Stimulated activated CD4-positive, alpha-beta T cell treated with anti-CD3 and anti-CD28 coated beads, Interleukin-12 subunit alpha, Interleukin-12 subunit beta, amount 100 ng/mL, for 24 hours (primary cell): ENCODE data around the gene MRPL57.
A peak's percentile ranks its signal among the peaks of the same experiment; 100 is the strongest.
"Not testable (repeated sequence)": the region's sequence is repeated elsewhere in the genome, so short reads cannot be mapped to it uniquely, and the experiment has no call there.

Source experiments
- DNase-seq, 2 experiments: peaks; one replicate each; pipeline ENCODE4 v3.0.0-alpha.2; 2020; ENCODE audit warnings: low read depth in 2 of 2

MRPL57 gene

GRCh38 chr13:21176215-21176981 is at the start of gene MRPL57, which contains the start of gene SKA3:
MRPL57 (plus strand) TSS chr13:21176658; CDS start chr13:21176917, 259 bp downstream.
SKA3 (minus strand) TSS chr13:21176552; CDS start chr13:21176477, 75 bp downstream.
- peak; percentile 87 to 90 for DNase-seq

GRCh38 chr13:21130116-21130515 is 46.3 kb upstream of the MRPL57 start:
- no peak for DNase-seq

GRCh38 chr13:21133077-21133476 is 43.4 kb upstream of the MRPL57 start:
- no peak for DNase-seq

GRCh38 chr13:21134475-21134874 is 42.0 kb upstream of the MRPL57 start:
- DNase-seq = no peak

GRCh38 chr13:21135833-21136232 is 40.6 kb upstream of the MRPL57 start:
- not testable (repeated sequence) for DNase-seq

- no peak for DNase-seq
Measured at GRCh38 chr13:21137696-21138095, 38.8 kb upstream of the MRPL57 start.

GRCh38 chr13:21138561-21138960 is 37.9 kb upstream of the MRPL57 start:
- no peak for DNase-seq

GRCh38 chr13:21139374-21139773 is 37.1 kb upstream of the MRPL57 start:
- DNase-seq = no peak

GRCh38 chr13:21142766-21143165 is 33.7 kb upstream of the MRPL57 start:
- no peak for DNase-seq

- no peak for DNase-seq
Measured at GRCh38 chr13:21147827-21148226, 28.6 kb upstream of the MRPL57 start.

- no peak for DNase-seq
Measured at GRCh38 chr13:21148557-21149258, 27.8 kb upstream of the MRPL57 start.

- no peak for DNase-seq
Measured at GRCh38 chr13:21149568-21149967, 26.9 kb upstream of the MRPL57 start.

- DNase-seq = no peak
Measured at GRCh38 chr13:21150013-21150412, 26.4 kb upstream of the MRPL57 start.

- DNase-seq = no peak
Measured at GRCh38 chr13:21152251-21152899, 24.1 kb upstream of the MRPL57 start.

- no peak for DNase-seq
Measured at GRCh38 chr13:21164631-21165030, 11.8 kb upstream of the MRPL57 start.

- DNase-seq = not testable (repeated sequence)
Measured at GRCh38 chr13:21165606-21166005, 10.9 kb upstream of the MRPL57 start.

GRCh38 chr13:21171420-21171819 is 5.0 kb upstream of the MRPL57 start:
- DNase-seq = no peak

- not testable (repeated sequence) for DNase-seq
Measured at GRCh38 chr13:21173767-21174166, 2.7 kb upstream of the MRPL57 start.

GRCh38 chr13:21175656-21176214 is 723 bp upstream of the MRPL57 start:
- no peak for DNase-seq

- peak in 1 of 2 experiments; percentile 21 for DNase-seq
Measured at GRCh38 chr13:21176982-21177284, 475 bp downstream of the MRPL57 start.

GRCh38 chr13:21181671-21182070 is 5.2 kb downstream of the MRPL57 start:
- DNase-seq = no peak

- DNase-seq = not testable (repeated sequence)
Measured at GRCh38 chr13:21186410-21186809, 10.0 kb downstream of the MRPL57 start.
